DOHH2 (cell line): Measurements from ENCODE around the gene RAVER1.

ENCODE experiments used
- EZH2phosphoT487 ChIP-seq: fragments of 200-600 bp; sonication (generic); IDR thresholded peaks from 2 replicates; pipeline ENCODE4 v1.6.1; 2017; ENCODE audit warnings: borderline replicate concordance, mild to moderate bottlenecking, antibody characterized with exemption, low read length, moderate library complexity, mixed read lengths
- TF ChIP-seq, protein P1 (sequence below): fragments of 200-600 bp; sonication (generic); IDR thresholded peaks from one replicate; pipeline ENCODE4 v1.5.1; 2014; ENCODE audit warnings: antibody characterized with exemption, mild to moderate bottlenecking, low read depth, low read length; ENCODE audit not compliant: poor library complexity, severe bottlenecking

DNA sequence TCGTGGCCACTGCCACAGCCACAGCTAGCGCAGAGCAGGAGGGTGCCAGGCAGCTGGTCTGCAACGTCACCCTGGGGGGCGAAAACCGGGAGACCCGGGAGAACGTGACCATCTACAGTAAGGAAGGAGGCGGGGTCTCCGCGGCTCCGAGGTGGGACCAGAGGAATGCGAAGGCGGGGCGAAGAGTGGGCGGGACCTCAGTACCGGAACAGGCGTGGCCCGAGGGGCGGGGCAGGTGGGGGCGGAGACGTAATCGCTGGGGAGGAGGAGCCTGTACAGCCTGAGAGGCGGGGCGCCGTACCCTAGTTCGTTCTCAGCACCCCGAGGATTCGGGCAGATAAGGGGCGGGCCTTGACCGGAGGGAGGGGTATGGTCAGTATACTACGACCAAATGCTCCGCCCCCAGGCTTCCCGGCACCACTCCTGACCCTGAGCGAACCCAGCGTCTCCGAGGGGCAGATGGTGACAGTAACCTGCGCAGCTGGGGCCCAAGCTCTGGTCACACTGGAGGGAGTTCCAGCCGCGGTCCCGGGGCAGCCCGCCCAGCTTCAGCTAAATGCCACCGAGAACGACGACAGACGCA lies 41.0 kb downstream of the RAVER1 start:
- TF ChIP-seq, protein P1, sequence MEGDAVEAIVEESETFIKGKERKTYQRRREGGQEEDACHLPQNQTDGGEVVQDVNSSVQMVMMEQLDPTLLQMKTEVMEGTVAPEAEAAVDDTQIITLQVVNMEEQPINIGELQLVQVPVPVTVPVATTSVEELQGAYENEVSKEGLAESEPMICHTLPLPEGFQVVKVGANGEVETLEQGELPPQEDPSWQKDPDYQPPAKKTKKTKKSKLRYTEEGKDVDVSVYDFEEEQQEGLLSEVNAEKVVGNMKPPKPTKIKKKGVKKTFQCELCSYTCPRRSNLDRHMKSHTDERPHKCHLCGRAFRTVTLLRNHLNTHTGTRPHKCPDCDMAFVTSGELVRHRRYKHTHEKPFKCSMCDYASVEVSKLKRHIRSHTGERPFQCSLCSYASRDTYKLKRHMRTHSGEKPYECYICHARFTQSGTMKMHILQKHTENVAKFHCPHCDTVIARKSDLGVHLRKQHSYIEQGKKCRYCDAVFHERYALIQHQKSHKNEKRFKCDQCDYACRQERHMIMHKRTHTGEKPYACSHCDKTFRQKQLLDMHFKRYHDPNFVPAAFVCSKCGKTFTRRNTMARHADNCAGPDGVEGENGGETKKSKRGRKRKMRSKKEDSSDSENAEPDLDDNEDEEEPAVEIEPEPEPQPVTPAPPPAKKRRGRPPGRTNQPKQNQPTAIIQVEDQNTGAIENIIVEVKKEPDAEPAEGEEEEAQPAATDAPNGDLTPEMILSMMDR, result no peak
- TF ChIP-seq EZH2phosphoT487, result no peak
